Upper lobe of left lung (tissue), 4 donors: Measurements from ENCODE around the gene CWH43.

ENCODE experiments used
- POLR2AphosphoS5 ChIP-seq, 2 donors: sonication (generic); formaldehyde crosslinking; IDR thresholded peaks; one replicate each; pipeline ENCODE4 v1.5.1; 2017; ENCODE audit warnings: antibody characterized with exemption in 2 of 2
- TF ChIP-seq, protein P1 (sequence below), 6 experiments: fragments of 450-650 bp in 4 of 6; fragments of 200-600 bp in 2 of 6; sonication (generic) in 2 of 6; IDR thresholded peaks; one replicate each; pipeline ENCODE4 v1.5.1; 2016 to 2019; ENCODE audit warnings: antibody characterized with exemption in 6 of 6

DNA sequence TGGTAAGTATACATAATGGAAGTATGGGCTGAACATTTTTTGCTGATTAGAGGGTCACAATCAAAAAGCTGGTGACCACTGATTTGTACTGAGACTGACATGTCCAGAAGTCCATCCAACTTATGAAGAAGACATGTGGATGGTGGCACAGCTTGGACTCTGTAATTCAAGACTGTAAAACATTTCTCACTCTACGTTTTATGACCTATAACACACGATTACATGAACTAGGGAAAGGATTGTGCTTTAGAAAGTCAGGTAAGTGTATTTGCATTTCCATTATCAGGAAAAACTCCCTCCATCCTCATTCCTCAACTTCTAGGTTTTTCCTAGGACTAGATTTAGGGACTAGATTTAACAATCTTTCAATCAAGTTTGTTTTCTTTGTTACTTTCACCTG, 49.0 kb upstream of the CWH43 start:
- TF ChIP-seq, protein P1, sequence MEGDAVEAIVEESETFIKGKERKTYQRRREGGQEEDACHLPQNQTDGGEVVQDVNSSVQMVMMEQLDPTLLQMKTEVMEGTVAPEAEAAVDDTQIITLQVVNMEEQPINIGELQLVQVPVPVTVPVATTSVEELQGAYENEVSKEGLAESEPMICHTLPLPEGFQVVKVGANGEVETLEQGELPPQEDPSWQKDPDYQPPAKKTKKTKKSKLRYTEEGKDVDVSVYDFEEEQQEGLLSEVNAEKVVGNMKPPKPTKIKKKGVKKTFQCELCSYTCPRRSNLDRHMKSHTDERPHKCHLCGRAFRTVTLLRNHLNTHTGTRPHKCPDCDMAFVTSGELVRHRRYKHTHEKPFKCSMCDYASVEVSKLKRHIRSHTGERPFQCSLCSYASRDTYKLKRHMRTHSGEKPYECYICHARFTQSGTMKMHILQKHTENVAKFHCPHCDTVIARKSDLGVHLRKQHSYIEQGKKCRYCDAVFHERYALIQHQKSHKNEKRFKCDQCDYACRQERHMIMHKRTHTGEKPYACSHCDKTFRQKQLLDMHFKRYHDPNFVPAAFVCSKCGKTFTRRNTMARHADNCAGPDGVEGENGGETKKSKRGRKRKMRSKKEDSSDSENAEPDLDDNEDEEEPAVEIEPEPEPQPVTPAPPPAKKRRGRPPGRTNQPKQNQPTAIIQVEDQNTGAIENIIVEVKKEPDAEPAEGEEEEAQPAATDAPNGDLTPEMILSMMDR (IDR thresholded peaks at IDR 0.05) = no peak
- no peak for TF ChIP-seq POLR2AphosphoS5 (IDR thresholded peaks at IDR 0.05)
